Activated CD4-positive, alpha-beta T cell treated with anti-CD3 and anti-CD28 coated beads, Interleukin-2, Interleukin-4, amounts not matched to agents 100 ng/mL and 50 ng/mL, durations not matched to agents 16 hours and 8 hours (primary cell): Measurements from ENCODE around the gene ZNF385B.

Source experiments
- DNase-seq: peaks from one replicate; pipeline ENCODE4 v3.0.0-alpha.2; 2020; ENCODE audit warnings: low spot score

The ZNF385B gene

GRCh38 chr2:179584760-179585159, 276.7 kb downstream of the ZNF385B start:
- DNase-seq, result no peak

DNA sequence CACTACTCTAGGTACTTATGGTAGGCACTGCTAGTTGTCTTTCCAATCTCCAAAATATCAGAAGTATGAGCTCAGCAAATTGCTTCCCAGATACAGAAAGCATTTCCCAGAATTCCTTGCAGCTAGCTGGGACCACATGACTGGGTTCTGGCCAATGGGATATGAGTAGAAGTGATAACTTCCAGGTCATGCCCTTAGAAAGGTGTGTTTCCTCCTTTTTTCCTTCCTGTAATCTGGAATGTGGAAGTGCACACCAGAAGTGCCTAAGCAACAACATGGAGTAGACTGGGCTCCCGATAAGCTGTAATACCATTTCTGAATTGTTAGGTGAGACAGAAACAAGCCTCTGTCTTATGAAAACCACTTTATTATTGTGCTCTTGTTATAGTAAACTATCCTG, 279.8 kb downstream of the ZNF385B start:
- DNase-seq, result no peak

DNA sequence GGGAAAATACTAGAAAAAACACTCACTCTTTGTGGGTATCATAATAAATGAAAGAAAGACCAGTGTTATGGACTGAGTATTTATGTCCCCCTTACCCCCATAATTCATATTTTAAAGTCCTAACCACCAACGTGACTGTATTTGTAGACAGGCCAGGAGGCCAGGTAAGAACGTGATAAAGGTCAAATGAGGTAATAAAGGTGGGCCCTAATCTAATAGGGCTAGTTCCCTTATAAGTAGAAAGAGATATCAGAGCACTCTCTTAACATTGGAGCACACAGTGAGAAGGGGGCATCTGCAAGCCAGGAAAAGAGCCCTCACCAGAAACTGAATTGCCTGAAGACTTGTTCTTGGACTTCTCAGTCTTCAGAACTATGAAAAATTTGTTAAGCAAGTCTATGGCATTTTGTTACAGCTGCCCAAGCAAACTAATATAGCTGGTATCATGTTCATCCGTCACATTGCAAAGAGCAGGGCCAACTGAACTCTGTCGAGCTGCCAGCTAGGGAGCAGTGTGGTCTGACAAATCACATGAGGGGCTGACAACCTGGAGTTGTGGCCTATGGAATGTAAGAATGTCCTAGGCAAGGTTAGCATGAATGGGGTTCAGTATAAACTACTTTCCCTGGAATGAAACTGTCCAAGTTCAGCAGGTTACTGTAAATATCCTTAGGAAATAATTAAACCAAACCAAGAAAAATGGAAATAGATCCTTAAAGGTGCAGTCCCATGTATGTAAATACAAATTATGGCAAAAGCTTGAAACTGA, 280.9 kb downstream of the ZNF385B start:
- DNase-seq, result no peak

GRCh38 chr2:179579800-179580199, 281.6 kb downstream of the ZNF385B start:
- no peak for DNase-seq

- DNase-seq, result no peak
These were observed 283.1 kb downstream of the ZNF385B start for GRCh38 chr2:179578171-179578916.

GRCh38 chr2:179574061-179574519, 287.3 kb downstream of the ZNF385B start:
- no peak for DNase-seq

DNA sequence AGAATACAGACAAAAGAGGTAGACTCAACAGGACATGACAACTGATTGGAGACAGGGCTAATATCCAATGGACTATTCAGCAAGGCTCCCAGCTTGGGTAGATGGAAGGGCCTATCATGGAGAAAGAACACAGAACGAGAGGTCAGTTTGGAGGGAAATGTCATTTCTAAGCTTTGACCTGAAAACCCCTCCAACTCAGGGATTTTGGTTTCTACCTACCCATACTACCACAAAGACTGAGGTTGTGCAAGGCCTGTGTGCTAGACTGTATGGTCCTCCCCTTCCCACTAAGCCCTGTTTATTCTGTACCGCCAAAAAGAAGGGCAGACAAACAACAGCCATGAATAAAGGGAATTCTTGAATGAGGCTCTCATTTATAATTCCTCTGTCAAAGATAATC, 288.9 kb downstream of the ZNF385B start:
- no peak for DNase-seq

DNA sequence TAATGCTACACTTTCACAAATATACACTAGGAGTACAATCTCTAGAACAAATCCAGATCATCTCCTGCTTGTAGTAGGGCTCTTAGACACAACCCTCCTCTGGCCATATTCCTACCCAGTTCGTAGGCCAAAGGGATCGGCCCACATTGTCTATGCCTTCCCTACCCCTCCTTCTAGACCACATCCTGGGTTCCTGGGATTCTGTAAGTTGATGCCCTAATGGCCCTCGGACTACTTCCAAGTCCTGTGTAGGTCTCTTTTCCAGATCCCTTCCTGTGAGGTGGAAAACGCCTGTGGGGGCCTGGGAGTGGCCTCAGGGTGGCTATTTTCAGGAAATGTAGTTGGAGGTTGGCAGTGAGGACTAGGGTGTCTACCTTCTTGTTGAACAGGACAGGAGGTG, 289.7 kb downstream of the ZNF385B start:
- DNase-seq, result no peak

- DNase-seq, result no peak
These were observed 290.2 kb downstream of the ZNF385B start for GRCh38 chr2:179571252-179571651.

- DNase-seq, result no peak
These were observed 291.6 kb downstream of the ZNF385B start for GRCh38 chr2:179569831-179570233.

- DNase-seq, result no peak
These were observed 295.6 kb downstream of the ZNF385B start for GRCh38 chr2:179565807-179566206.

DNA sequence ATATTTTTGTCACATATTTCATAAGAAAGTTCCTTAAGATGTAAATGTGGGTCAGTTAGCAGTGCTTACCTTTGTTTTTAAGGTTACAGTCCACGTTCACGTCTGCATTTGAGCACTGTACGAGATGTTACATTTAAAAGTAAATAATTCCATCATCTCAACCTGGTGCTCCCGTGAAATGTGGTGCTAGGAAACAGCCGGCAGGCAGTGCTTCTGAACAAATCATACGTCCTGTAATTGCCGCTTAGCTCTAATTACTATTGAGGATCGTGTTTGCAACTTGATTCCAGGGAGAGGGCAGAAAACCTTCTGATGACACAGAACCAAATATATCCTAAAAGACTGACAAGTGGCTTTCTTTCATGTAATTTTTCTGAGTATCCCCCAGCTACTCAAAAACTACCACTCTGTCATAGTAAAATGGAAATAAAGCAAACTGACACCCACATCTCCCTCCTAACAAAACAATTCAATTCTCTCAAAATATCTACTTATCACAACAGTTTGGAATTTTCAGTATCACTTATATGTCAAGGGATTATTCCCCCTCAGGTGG, 299.0 kb downstream of the ZNF385B start:
- DNase-seq, result no peak

DNA sequence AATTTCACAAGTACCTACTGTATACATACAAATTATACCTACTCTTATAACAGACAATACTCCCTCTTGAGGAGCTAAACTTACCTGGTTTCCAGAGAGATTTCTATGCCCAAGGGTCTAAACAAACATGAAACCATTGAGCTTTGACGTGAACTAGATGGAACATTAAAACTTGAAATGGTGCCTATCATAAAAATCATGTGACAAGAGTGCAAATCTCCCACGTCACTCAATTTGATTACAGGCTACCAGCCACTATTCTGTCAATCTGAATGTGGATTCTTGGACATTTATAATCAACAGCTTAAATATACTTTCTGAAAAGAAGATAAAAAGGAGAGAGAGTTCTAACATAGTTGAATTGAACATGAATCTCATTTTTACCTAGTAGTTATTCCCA, 299.7 kb downstream of the ZNF385B start:
- DNase-seq, result no peak

DNA sequence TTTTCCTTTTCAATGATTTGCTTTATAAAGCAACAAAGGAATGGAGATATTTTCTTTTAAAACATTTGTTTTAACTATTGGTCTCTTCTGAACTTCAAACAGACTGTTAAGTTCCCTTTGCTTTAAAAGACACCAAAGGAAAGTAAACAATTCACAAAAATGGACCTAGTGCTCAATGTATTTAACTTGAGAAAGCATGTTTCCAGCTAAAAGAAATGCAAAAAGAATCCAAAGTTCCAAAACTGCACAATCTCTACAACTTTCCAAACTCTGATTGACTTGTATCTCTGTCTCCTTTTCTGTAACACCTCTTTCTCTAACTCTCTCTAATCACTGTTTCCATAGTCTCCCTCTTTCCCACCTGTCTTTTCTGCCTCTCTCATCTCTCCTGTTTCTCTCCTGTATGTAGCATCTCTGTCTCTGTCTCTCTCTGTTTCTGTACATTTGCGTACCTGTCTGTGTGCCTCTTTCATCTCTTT, 301.1 kb downstream of the ZNF385B start:
- no peak for DNase-seq

- DNase-seq, result no peak
These were observed 302.2 kb downstream of the ZNF385B start for GRCh38 chr2:179559108-179559806.

- no peak for DNase-seq
These were observed 303.1 kb downstream of the ZNF385B start for GRCh38 chr2:179558010-179558934.

GRCh38 chr2:179556425-179556824, 305.0 kb downstream of the ZNF385B start:
- DNase-seq, result no peak

DNA sequence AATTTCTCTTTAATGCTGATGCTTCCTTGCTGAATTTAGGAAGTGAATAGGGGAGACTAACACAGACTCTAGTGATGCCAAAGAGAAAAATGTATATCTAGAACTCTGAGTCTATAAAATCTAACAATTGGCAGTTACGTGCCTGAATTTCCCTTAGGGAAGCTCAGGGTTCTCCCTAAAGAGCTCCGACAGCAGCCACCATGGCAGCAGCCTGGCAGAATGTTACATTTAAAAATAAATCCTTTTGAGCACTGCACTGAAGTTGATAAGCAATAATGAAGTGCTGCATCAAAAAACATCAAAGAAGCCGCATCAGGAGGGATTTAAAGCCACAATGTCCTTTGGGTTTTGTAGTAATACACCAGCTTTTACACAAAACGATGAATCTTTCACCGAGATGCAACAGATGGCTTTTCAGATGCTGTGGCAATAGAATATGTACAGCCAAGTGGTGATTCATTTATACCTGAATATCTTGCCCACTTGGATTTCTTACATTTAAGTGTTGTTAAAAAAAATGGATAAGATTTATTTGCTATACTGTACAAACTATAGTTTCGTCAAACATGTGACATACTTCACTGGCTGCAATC, 305.6 kb downstream of the ZNF385B start:
- no peak for DNase-seq

- DNase-seq, result no peak
These were observed 306.6 kb downstream of the ZNF385B start for GRCh38 chr2:179554639-179555386.

DNA sequence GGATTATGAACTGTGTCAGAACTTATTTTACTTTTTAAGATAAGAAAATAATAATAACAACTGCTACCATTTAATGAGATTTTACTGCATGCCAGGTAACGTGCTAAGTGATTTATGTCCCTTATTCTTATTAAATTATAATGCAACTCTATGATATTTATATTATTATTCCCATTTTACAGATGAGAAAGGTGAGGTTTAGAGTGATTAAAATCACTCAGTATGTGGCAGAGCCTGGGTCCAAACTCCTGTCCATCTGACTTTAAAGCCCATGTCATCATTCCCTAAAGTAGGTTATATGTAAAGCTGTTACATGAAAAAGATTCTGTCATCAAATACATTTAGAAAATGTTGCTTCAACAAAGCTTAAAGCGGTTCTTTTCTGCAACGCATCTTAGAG, 308.0 kb downstream of the ZNF385B start:
- DNase-seq, result no peak
